HepG2 (cell line): ENCODE measurements around the gene KRTAP29-1. TPM values are rescaled to one million over a fixed set of nuclear protein-coding genes. Genes with fewer than 3 reads are reported as not detected.

ENCODE experiments used
- ATAC-seq: fragments of 200-7000 bp; cut with Tn5 transposase; 3 replicates; pipeline ENCODE4 v1.9.1; 2020; ENCODE audit warnings: mild to moderate bottlenecking, moderate library complexity
- BruUV-seq: library from RNA; stranded (reverse); fragments of 400-500 nt; replicated peaks from 2 replicates; lab custom pipeline; 2021; lab: Mats Ljungman, UMichigan
- CTCF ChIA-PET: fragments of 300-600 bp; formaldehyde crosslinking; extraction: SDS; loops from one replicate; lab custom pipeline; 2021; ENCODE audit warnings: low total read pairs, inconsistent platforms, low intra/inter-chr PET ratio; lab: Yijun Ruan, JAX
- POLR2A ChIA-PET: fragments of 350-600 bp; sonication (Branson Sonifier 250); formaldehyde crosslinking; loops from one replicate; lab custom pipeline; 2020; ENCODE audit warnings: antibody characterized with exemption, inconsistent platforms; lab: Yijun Ruan, JAX
- DNase-seq: peaks from one replicate; pipeline ENCODE4 v3.0.0-alpha.2; 2015; ENCODE audit warnings: low spot score
- FAIRE-seq: peaks from 3 replicates; lab custom pipeline; 2011; peaks lifted over from hg19 to GRCh38; lab: Jason Lieb, UNC
- H2AFZ ChIP-seq: one replicate; pipeline ENCODE4 v1.6.1; 2011; ENCODE audit warnings: low read length, inconsistent platforms
- H3K27ac ChIP-seq: fragments of 300-600 bp; 3 replicates; pipeline ENCODE4 v1.8.0; 2011; ENCODE audit warnings: mixed run types, mild to moderate bottlenecking, mixed read lengths, low read length, inconsistent platforms; ENCODE audit not compliant: insufficient read depth; ENCODE audit errors: extremely low read length
- H3K27me3 ChIP-seq, 2 experiments: fragments of 200-600 bp in 1 of 2; 2 replicates in 1 of 2; 3 replicates in 1 of 2; pipeline versions ENCODE4 v1.6.0 to v1.8.0; 2011; ENCODE audit warnings: low read length in 2 of 2, mild to moderate bottlenecking in 2 of 2, moderate library complexity in 2 of 2, inconsistent platforms in 1 of 2; ENCODE audit not compliant: insufficient read depth in 2 of 2, control insufficient read depth in 1 of 2
- H3K36me3 ChIP-seq, 2 experiments: fragments of 200-600 bp in 1 of 2; replicated peaks in 1 of 2; 2 replicates in 1 of 2; 3 replicates in 1 of 2; pipeline versions ENCODE4 v1.5.1 to v1.8.0; 2011; ENCODE audit warnings: low read length in 2 of 2, inconsistent platforms in 1 of 2; ENCODE audit not compliant: insufficient read depth in 2 of 2, control insufficient read depth in 1 of 2
- H3K4me1 ChIP-seq: 2 replicates; pipeline ENCODE4 v1.5.1; 2012; ENCODE audit warnings: low read length, inconsistent platforms; ENCODE audit not compliant: insufficient read depth
- H3K4me2 ChIP-seq: 2 replicates; pipeline ENCODE4 v1.6.0; 2011; ENCODE audit warnings: low read depth, low read length, inconsistent platforms
- H3K4me3 ChIP-seq, 3 experiments: fragments of 200-600 bp in 1 of 3; sonication (generic), shearing (Covaris generic) in 1 of 3; replicated peaks in 1 of 3; 2 replicates each; pipeline ENCODE4 v1.5.1; 2011 to 2016; ENCODE audit warnings: low read length in 3 of 3, inconsistent platforms in 2 of 3, low read depth in 2 of 3, mild to moderate bottlenecking in 2 of 3, control low read depth in 1 of 3, mixed read lengths in 1 of 3; ENCODE audit not compliant: insufficient read depth in 1 of 3
- H3K79me2 ChIP-seq: one replicate; pipeline ENCODE4 v1.6.1; 2011; ENCODE audit warnings: low read length, inconsistent platforms; ENCODE audit not compliant: insufficient read depth
- H3K9ac ChIP-seq: 2 replicates; pipeline ENCODE4 v1.6.0; 2011; ENCODE audit warnings: mild to moderate bottlenecking, low read depth, low read length, inconsistent platforms; ENCODE audit not compliant: insufficient read depth
- H3K9me3 ChIP-seq: 2 replicates; pipeline ENCODE4 v1.5.1; 2012; ENCODE audit warnings: mild to moderate bottlenecking, low read length
- H4K20me1 ChIP-seq: 2 replicates; pipeline ENCODE4 v1.6.0; 2011; ENCODE audit warnings: inconsistent platforms, mild to moderate bottlenecking, low read length, moderate library complexity; ENCODE audit not compliant: insufficient read depth
- CAMTA2 ChIP-seq: sonication (generic); formaldehyde crosslinking; IDR thresholded peaks from 2 replicates; pipeline ENCODE4 v1.4.0; 2020; ENCODE audit warnings: mild to moderate bottlenecking, missing genetic modification reagents, borderline replicate concordance
- ERF ChIP-seq: IDR thresholded peaks from 2 replicates; pipeline ENCODE4 v1.6.1; 2018; ENCODE audit warnings: missing biosample characterization, missing genetic modification reagents
- NFIB ChIP-seq: sonication (generic); formaldehyde crosslinking; IDR thresholded peaks from 2 replicates; pipeline ENCODE4 v1.9.0; 2021; ENCODE audit warnings: missing genetic modification reagents, mild to moderate bottlenecking, borderline replicate concordance
- NFKBIZ ChIP-seq: IDR thresholded peaks from 2 replicates; pipeline ENCODE4 v1.6.1; 2018; ENCODE audit warnings: missing genetic modification reagents, missing compliant biosample characterization
- PLSCR1 ChIP-seq: sonication (generic); formaldehyde crosslinking; IDR thresholded peaks from 2 replicates; pipeline ENCODE4 v1.5.0; 2020; ENCODE audit warnings: missing genetic modification reagents, mild to moderate bottlenecking, borderline replicate concordance
- RFXANK ChIP-seq: IDR thresholded peaks from 2 replicates; pipeline ENCODE4 v1.6.1; 2016
- SMARCE1 ChIP-seq: fragments of 450-650 bp; IDR thresholded peaks from 2 replicates; pipeline ENCODE4 v1.6.1; 2017; ENCODE audit warnings: borderline replicate concordance
- TCF7 ChIP-seq: sonication (generic); IDR thresholded peaks from 2 replicates; pipeline ENCODE4 v1.6.1; 2016; ENCODE audit warnings: antibody characterized with exemption, low read depth
- TERF1 ChIP-seq: sonication (generic); formaldehyde crosslinking; IDR thresholded peaks from 2 replicates; pipeline ENCODE4 v1.8.0; 2022; ENCODE audit warnings: mild to moderate bottlenecking, missing genetic modification reagents, moderate library complexity
- UBTF ChIP-seq: sonication (generic); formaldehyde crosslinking; IDR thresholded peaks from 2 replicates; pipeline ENCODE4 v1.4.0; 2020; ENCODE audit warnings: mild to moderate bottlenecking, missing genetic modification reagents
- ZBTB43 ChIP-seq: sonication (generic); formaldehyde crosslinking; conservative IDR thresholded peaks from 2 replicates; pipeline ENCODE4 v1.4.0; 2020; ENCODE audit warnings: missing genetic modification reagents
- ZKSCAN8 ChIP-seq: IDR thresholded peaks from 2 replicates; pipeline ENCODE4 v1.6.1; 2016; ENCODE audit warnings: borderline replicate concordance, missing genetic modification reagents, missing compliant biosample characterization
- ZNF468 ChIP-seq: sonication (generic); formaldehyde crosslinking; IDR thresholded peaks from 2 replicates; pipeline ENCODE4 v1.8.0; 2022; ENCODE audit warnings: mild to moderate bottlenecking, moderate library complexity, missing genetic modification reagents
- ZNF549 ChIP-seq: sonication (generic); formaldehyde crosslinking; IDR thresholded peaks from 2 replicates; pipeline ENCODE4 v1.5.0; 2020; ENCODE audit warnings: missing genetic modification reagents
- ZNF652 ChIP-seq: IDR thresholded peaks from 2 replicates; pipeline ENCODE4 v1.6.1; 2016; ENCODE audit warnings: low read depth, borderline replicate concordance
- ZSCAN31 ChIP-seq: sonication (generic); formaldehyde crosslinking; IDR thresholded peaks from 2 replicates; pipeline ENCODE4 v1.5.0; 2020; ENCODE audit warnings: low read depth, mild to moderate bottlenecking, missing genetic modification reagents
- WGBS: methylation state at CpG from one replicate; pipeline ENCODE4 v1.1.6; 2017; ENCODE audit warnings: low lambda C conversion rate; 5-methylcytosine and 5-hydroxymethylcytosine counted together
- in situ Hi-C: cut with HindIII; loops from 2 replicates; pipeline ENCODE4 v1.10.0; 2017; ENCODE audit warnings: low pct_unique_long_range_greater_than_20kb; ENCODE audit not compliant: extremely low pct_ligation_motif_present
- intact Hi-C: fragments of 100-400 bp; cut with micrococcal nuclease; formaldehyde crosslinking; loops from one replicate; pipeline ENCODE4 v1.10.0; 2022; ENCODE audit not compliant: unreplicated experiment
- polyA plus RNA-seq, 8 experiments: library from polyadenylated mRNA; depleted of rRNA in 3 of 8; stranded (reverse) in 7 of 8; unstranded in 1 of 8; fragments of >200 nt; fragmentation: Illumina TruSeq in 4 of 8; extraction: Trizol in 4 of 8; gene quantifications; 2 replicates each; pipeline versions ENCODE4 v1.2.1 to v1.2.3, GENCODE V29; 2011 to 2016; ENCODE audit warnings: low read depth in 4 of 8, missing spikeins in 1 of 8, mixed read lengths in 1 of 8; ENCODE audit not compliant: insufficient read depth in 1 of 8
- total RNA-seq, 5 experiments: library from RNA; depleted of rRNA; stranded (reverse); fragments of >200 nt; fragmentation: Illumina TruSeq; extraction: Trizol; gene quantifications; 2 replicates each; pipeline ENCODE4 v1.2.3, GENCODE V29; 2016; ENCODE audit warnings: low read depth in 1 of 5

The KRTAP29-1 gene
- total and polyA plus RNA-seq, 2 of the 13 experiments (the other 11 are each of a cell fraction or from before 2014, with no cell fraction given): not detected

- ChIA-PET POLR2A (no interaction called here), CTCF (no interaction called here)
- intact Hi-C loops (no loop called here), in situ Hi-C loops (no loop called here)
- Histone ChIP-seq H3K4me1 (no peaks in the 10 kb centered on the region), H2AFZ (no peak overlapping the region), H3K4me2 (no peak overlapping the region), H4K20me1 (no peaks in the 10 kb centered on the region), H3K9ac (no peak overlapping the region), H3K9me3 (peaks cover 11% of the 10 kb centered on the region; the same call in 1 of the 2 replicates), H3K36me3 (no peaks in the 10 kb centered on the region), H3K79me2 (no peaks in the 10 kb centered on the region), H3K27me3 (no peaks in the 10 kb centered on the region; a peak in 1 of 5 replicates), H3K4me3 (no peak overlapping the region), H3K27ac (no peak overlapping the region)
- TF ChIP-seq ZNF468 (CRISPR knock-in tag) (no peak), ZNF652 (CRISPR knock-in tag) (no peak), NFIB (no peak), CAMTA2 (CRISPR knock-in tag) (no peak), ZKSCAN8 (no peak), ZBTB43 (CRISPR knock-in tag) (no peak), SMARCE1 (no peak), PLSCR1 (CRISPR knock-in tag) (no peak), TCF7 (no peak), ZNF549 (CRISPR knock-in tag) (no peak), NFKBIZ (CRISPR knock-in tag) (no peak), TERF1 (no peak), ERF (CRISPR knock-in tag) (no peak), UBTF (CRISPR knock-in tag) (no peak), RFXANK (CRISPR knock-in tag) (no peak), ZSCAN31 (CRISPR knock-in tag) (no peak)
- FAIRE-seq: no peak
- DNase-seq: no peak
- 0% methylated on average over 3 of the region's 3 CpGs for WGBS
- ATAC-seq: no peak; the same call in 2 of the 3 replicates
- no TSS peak for BruUV-seq
Observed at GRCh38 chr17:41340494-41340893, 37.8 kb upstream of the KRTAP29-1 start.
